ENCODE data around the gene ACKR2.

GRCh38 chr3:42911551-42911950 is 102.3 kb downstream of the ACKR2 start:
- TF ChIP-seq EZH2phosphoT487 (IDR thresholded peaks at IDR 0.05; ENCODE audit: insufficient read depth, low read depth) (no peak), EZH2 (IDR thresholded peaks at IDR 0.05; ENCODE audit: insufficient read depth, poor library complexity, severe bottlenecking) (no peak)
